GM12891 (cell line): ENCODE measurements around the gene SLC1A1.

Experiments used
- DNase-seq: peaks from one replicate; pipeline ENCODE4 v3.0.0; 2011; ENCODE audit warnings: low spot score; ENCODE audit not compliant: insufficient read length
- FAIRE-seq: peaks from 2 replicates; lab custom pipeline; 2011; peaks lifted over from hg19 to GRCh38; lab: Jason Lieb, UNC
- PAX5 ChIP-seq: IDR thresholded peaks from 2 replicates; pipeline ENCODE4 v1.6.1; 2011; ENCODE audit warnings: low read length, moderate library complexity, mild to moderate bottlenecking; ENCODE audit not compliant: insufficient read depth, severe bottlenecking
- POLR2A ChIP-seq: IDR thresholded peaks from 2 replicates; pipeline ENCODE4 v1.6.1; 2011; ENCODE audit warnings: low read depth, low read length, control low read depth
- POLR2AphosphoS5 ChIP-seq: IDR thresholded peaks from 2 replicates; pipeline ENCODE4 v1.6.1; 2011; ENCODE audit warnings: low read depth, low read length, control low read depth
- POU2F2 ChIP-seq: IDR thresholded peaks from 2 replicates; pipeline ENCODE4 v1.6.1; 2011; ENCODE audit warnings: low read depth, mild to moderate bottlenecking, control low read depth, low read length, moderate library complexity
- SPI1 ChIP-seq: IDR thresholded peaks from 2 replicates; pipeline ENCODE4 v1.6.1; 2011; ENCODE audit warnings: low read depth, low read length, control low read depth
- TAF1 ChIP-seq: IDR thresholded peaks from 2 replicates; pipeline ENCODE4 v1.6.1; 2011; ENCODE audit warnings: low read depth, low read length, control low read depth

The SLC1A1 gene

DNA sequence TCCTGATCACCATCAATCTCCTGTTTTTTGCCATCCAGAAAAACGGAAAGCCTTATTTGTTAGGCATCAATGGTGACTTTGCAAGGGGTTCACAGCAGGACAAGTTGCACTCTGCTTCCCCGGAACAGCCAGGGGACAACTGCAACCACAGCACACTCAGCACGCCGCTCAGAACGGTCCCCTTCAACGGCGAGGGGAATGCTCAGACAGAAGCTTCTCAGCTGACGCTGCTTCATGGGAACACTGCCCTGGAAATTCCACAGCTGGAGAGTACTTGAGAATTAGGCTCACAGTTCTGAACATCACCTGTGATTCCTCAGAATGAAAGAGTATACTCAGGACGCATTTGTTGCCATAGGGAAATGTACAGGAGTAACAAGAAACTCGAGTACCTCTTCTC is 131.7 kb downstream of the SLC1A1 start:
- no peak for FAIRE-seq
- TF ChIP-seq POLR2A (no peak), POLR2AphosphoS5 (no peak), PAX5 (no peak), TAF1 (no peak), POU2F2 (no peak)
- DNase-seq: no peak

- DNase-seq: no peak
- TF ChIP-seq POU2F2: no peak
- no peak for TF ChIP-seq PAX5
- no peak for TF ChIP-seq SPI1
- TF ChIP-seq TAF1: no peak
- no peak for TF ChIP-seq POLR2A
- no peak for TF ChIP-seq POLR2AphosphoS5
- no peak for FAIRE-seq
Observed at GRCh38 chr9:4630836-4631235, 140.6 kb downstream of the SLC1A1 start.
